Measurements from ENCODE around the gene SHLD1. TPM values are rescaled to one million over a fixed set of nuclear protein-coding genes. Genes with fewer than 3 reads are reported as not detected.

Gene SHLD1
- total and polyA plus RNA-seq, 2 donors (not counting 3 experiments of a cell fraction or from before 2014, with no cell fraction given) = 4.7 to 6.3 TPM

GRCh38 chr20:5706797-5707196 lies 43.4 kb upstream of the SHLD1 start:
- Histone ChIP-seq H3K27me3 (ENCODE audit: control insufficient read depth in 2 of 2, insufficient read depth in 2 of 2, low read length in 2 of 2) (peaks cover 7% of the 10 kb centered on the region in 2 experiments), H3K79me2 (ENCODE audit: control insufficient read depth, insufficient read depth, low read length) (no peaks in the 10 kb centered on the region), H3K9me3 (replicated peaks; ENCODE audit: control insufficient read depth, insufficient read depth, low read length) (no peaks in the 10 kb centered on the region), H4K20me1 (replicated peaks; ENCODE audit: control insufficient read depth, extremely low read depth, insufficient read depth, low read length) (no peaks in the 10 kb centered on the region), H3K27ac (ENCODE audit: insufficient read depth, low read depth, low read length) (no peak overlapping the region), H3K4me3 (replicated peaks in 1 of 3; ENCODE audit: insufficient read depth in 1 of 3, low read depth in 1 of 3, low read length in 3 of 3) (no peak overlapping the region), H3K9me1 (replicated peaks; ENCODE audit: control insufficient read depth, extremely low read depth, insufficient read depth, low read length) (no peaks in the 10 kb centered on the region), H3K4me2 (ENCODE audit: insufficient read depth, low read length) (no peak overlapping the region), H3K4me1 (ENCODE audit: control insufficient read depth, extremely low read depth, insufficient read depth, low read length) (no peaks in the 10 kb centered on the region), H3K9ac (replicated peaks; ENCODE audit: extremely low read depth, insufficient read depth, low read length) (no peak overlapping the region), H2AFZ (ENCODE audit: low read depth, low read length) (no peak overlapping the region), H3K36me3 (ENCODE audit: control insufficient read depth in 2 of 2, extremely low read depth in 1 of 2, insufficient read depth in 2 of 2, low read length in 2 of 2) (no peaks in the 10 kb centered on the region)
- intact Hi-C loops (cut with micrococcal nuclease) (no loop called here), dilution Hi-C loops (cut with MboI; ENCODE audit: extremely low pct_ligation_motif_present, low sequenced_read_pairs) (no loop called here)
- BruUV-seq (replicated peaks) = no TSS peak
- CTCF ChIA-PET = interaction anchor here (1.6 kb wide), 1 partner anchor 81 kb away, joined by 4 read pairs; no protein-coding TSS in a partner anchor
- FAIRE-seq = no peak
- TF ChIP-seq EZH2 (IDR thresholded peaks at IDR 0.05; ENCODE audit: borderline replicate concordance, low read depth, low read length, severe bottlenecking) (no peak), MAX (IDR thresholded peaks at IDR 0.05; ENCODE audit: insufficient read depth, insufficient read length) (no peak), MYC (IDR thresholded peaks at IDR 0.05; ENCODE audit: low read depth, low read length) (no peak), POLR2AphosphoS5 (IDR thresholded peaks at IDR 0.05; ENCODE audit: insufficient read depth, low read depth, low read length) (no peak)
- no peak for DNase-seq (ENCODE audit: low read depth, low spot score)
- POLR2A ChIA-PET = no interaction called here

GRCh38 chr20:5710551-5710950 lies 39.6 kb upstream of the SHLD1 start:
- H3K27ac ChIP-seq (ENCODE audit: insufficient read depth, low read depth, low read length) = no peak overlapping the region

More at GRCh38 chr20:5710551-5710950, 39.6 kb upstream of the SHLD1 start:
- Histone ChIP-seq H3K4me2 (ENCODE audit: insufficient read depth, low read length) (no peak overlapping the region), H3K9me1 (replicated peaks; ENCODE audit: control insufficient read depth, extremely low read depth, insufficient read depth, low read length) (no peaks in the 10 kb centered on the region), H3K9me3 (replicated peaks; ENCODE audit: control insufficient read depth, insufficient read depth, low read length) (no peaks in the 10 kb centered on the region), H2AFZ (ENCODE audit: low read depth, low read length) (no peak overlapping the region), H3K36me3 (ENCODE audit: control insufficient read depth in 2 of 2, extremely low read depth in 1 of 2, insufficient read depth in 2 of 2, low read length in 2 of 2) (no peaks in the 10 kb centered on the region), H3K9ac (replicated peaks; ENCODE audit: extremely low read depth, insufficient read depth, low read length) (no peak overlapping the region), H3K27me3 (ENCODE audit: control insufficient read depth in 2 of 2, insufficient read depth in 2 of 2, low read length in 2 of 2) (peaks cover 8 to 14% of the 10 kb centered on the region in 2 experiments), H3K4me1 (ENCODE audit: control insufficient read depth, extremely low read depth, insufficient read depth, low read length) (peaks cover 10% of the 10 kb centered on the region), H3K79me2 (ENCODE audit: control insufficient read depth, insufficient read depth, low read length) (no peaks in the 10 kb centered on the region), H3K4me3 (replicated peaks in 1 of 3; ENCODE audit: insufficient read depth in 1 of 3, low read depth in 1 of 3, low read length in 3 of 3) (no peak overlapping the region), H4K20me1 (replicated peaks; ENCODE audit: control insufficient read depth, extremely low read depth, insufficient read depth, low read length) (no peaks in the 10 kb centered on the region)
- dilution Hi-C loops (cut with MboI; ENCODE audit: extremely low pct_ligation_motif_present, low sequenced_read_pairs) (no loop called here), intact Hi-C loops (cut with micrococcal nuclease) (no loop called here)
- POLR2A ChIA-PET = no interaction called here
- no TSS peak for BruUV-seq (replicated peaks)
- CTCF ChIA-PET = no interaction called here
- DNase-seq (ENCODE audit: low read depth, low spot score) (no peak), FAIRE-seq (no peak)
- TF ChIP-seq GATA2 (IDR thresholded peaks at IDR 0.05; ENCODE audit: insufficient read depth, insufficient read length, low read depth, low read length) (no peak), EZH2 (IDR thresholded peaks at IDR 0.05; ENCODE audit: borderline replicate concordance, low read depth, low read length, severe bottlenecking) (no peak), MAX (IDR thresholded peaks at IDR 0.05; ENCODE audit: insufficient read depth, insufficient read length) (no peak), POLR2AphosphoS5 (IDR thresholded peaks at IDR 0.05; ENCODE audit: insufficient read depth, low read depth, low read length) (no peak), POLR2A (IDR thresholded peaks at IDR 0.05; ENCODE audit: low read depth, low read length) (no peak), MYC (IDR thresholded peaks at IDR 0.05; ENCODE audit: low read depth, low read length) (no peak), FOS (IDR thresholded peaks at IDR 0.05; ENCODE audit: borderline replicate concordance, insufficient read depth, low read length) (no peak)
